GM12878 (cell line): ENCODE data around the gene AAR2. TPM values are rescaled to one million over a fixed set of nuclear protein-coding genes. Genes with fewer than 3 reads are reported as not detected.

Experiments used
- ASH2L ChIP-seq: fragments of 300-600, 200-600 bp; sonication (generic); IDR thresholded peaks from 2 replicates; pipeline ENCODE4 v1.6.1; 2017; ENCODE audit warnings: low read depth, mild to moderate bottlenecking, borderline replicate concordance
- HDAC2 ChIP-seq: fragments of 200-600 bp; sonication (generic); IDR thresholded peaks from 2 replicates; pipeline ENCODE4 v1.6.1; 2017
- PAX5 ChIP-seq: IDR thresholded peaks from 2 replicates; pipeline ENCODE4 v1.6.1; 2011; ENCODE audit warnings: low read depth, low read length, borderline replicate concordance
- STAT3 ChIP-seq: IDR thresholded peaks from 2 replicates; pipeline ENCODE4 v1.6.1; 2011; ENCODE audit warnings: low read depth, low read length, improper control_type of control experiment
- polyA plus RNA-seq, 11 experiments: library from polyadenylated mRNA; depleted of rRNA in 4 of 11; unstranded in 6 of 11; stranded (reverse) in 5 of 11; fragments of >200 nt; fragmentation: Nextera tagmentation in 4 of 11; fragmentation: Illumina TruSeq in 1 of 11; extraction: Ambion mirVana in 4 of 11; extraction: Trizol in 1 of 11; gene quantifications; 1 replicate in 1 of 11; 2 replicates in 10 of 11; pipeline versions ENCODE4 v1.2.1 to v1.2.3, GENCODE V29; 2011 to 2016; ENCODE audit warnings: inconsistent platforms in 2 of 11, missing spikeins in 2 of 11, low read depth in 1 of 11
- total RNA-seq, 4 experiments: library from RNA; depleted of rRNA in 3 of 4; stranded (reverse); fragments of >200 nt in 3 of 4; fragmentation: Illumina TruSeq in 1 of 4; extraction: Trizol in 1 of 4; gene quantifications; 2 replicates each; pipeline versions ENCODE4 v1.2.1 to v1.2.3, GENCODE V29; 2013 to 2021
- TF ChIP-seq, protein P1 (sequence below): fragments of 450-650 bp; formaldehyde crosslinking; IDR thresholded peaks from 2 replicates; pipeline ENCODE4 v1.4.0; 2020; ENCODE audit warnings: mild to moderate bottlenecking, moderate library complexity
- TF ChIP-seq, protein P2 (sequence below): IDR thresholded peaks from 2 replicates; pipeline ENCODE4 v1.6.1; 2012; ENCODE audit warnings: improper control_type of control experiment, low read depth, low read length; ENCODE audit not compliant: insufficient replicate concordance
- TF ChIP-seq, protein P3 (sequence below): IDR thresholded peaks from 2 replicates; pipeline ENCODE4 v1.6.1; 2012; ENCODE audit warnings: mild to moderate bottlenecking, low read depth, low read length

The AAR2 gene
- total and polyA plus RNA-seq, 10 of the 15 experiments (the other 5 are each of a cell fraction or from before 2014, with no cell fraction given) = 6.5 to 41.7 (median 30.3) TPM

DNA sequence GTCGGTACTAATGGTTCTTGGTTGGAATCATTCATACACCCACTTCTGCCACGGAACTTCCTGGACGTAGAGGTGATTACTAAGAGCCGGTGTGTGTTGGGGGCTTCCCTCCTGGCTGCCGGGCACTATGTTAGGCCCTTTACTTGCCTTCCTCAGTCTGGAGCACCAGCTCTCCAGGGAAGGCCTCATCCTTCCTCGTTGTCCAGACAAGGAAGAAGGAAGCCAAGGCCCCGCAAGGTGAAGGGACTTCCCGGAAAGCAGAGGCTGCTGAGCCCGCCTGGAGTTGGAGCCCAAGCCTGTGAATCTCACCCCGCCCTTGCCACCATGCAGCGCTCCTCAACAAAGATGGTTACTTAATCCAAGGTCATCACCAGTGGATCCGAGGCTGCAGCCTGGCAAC, 26.2 kb downstream of the AAR2 start (continued):
- TF ChIP-seq, protein P1, sequence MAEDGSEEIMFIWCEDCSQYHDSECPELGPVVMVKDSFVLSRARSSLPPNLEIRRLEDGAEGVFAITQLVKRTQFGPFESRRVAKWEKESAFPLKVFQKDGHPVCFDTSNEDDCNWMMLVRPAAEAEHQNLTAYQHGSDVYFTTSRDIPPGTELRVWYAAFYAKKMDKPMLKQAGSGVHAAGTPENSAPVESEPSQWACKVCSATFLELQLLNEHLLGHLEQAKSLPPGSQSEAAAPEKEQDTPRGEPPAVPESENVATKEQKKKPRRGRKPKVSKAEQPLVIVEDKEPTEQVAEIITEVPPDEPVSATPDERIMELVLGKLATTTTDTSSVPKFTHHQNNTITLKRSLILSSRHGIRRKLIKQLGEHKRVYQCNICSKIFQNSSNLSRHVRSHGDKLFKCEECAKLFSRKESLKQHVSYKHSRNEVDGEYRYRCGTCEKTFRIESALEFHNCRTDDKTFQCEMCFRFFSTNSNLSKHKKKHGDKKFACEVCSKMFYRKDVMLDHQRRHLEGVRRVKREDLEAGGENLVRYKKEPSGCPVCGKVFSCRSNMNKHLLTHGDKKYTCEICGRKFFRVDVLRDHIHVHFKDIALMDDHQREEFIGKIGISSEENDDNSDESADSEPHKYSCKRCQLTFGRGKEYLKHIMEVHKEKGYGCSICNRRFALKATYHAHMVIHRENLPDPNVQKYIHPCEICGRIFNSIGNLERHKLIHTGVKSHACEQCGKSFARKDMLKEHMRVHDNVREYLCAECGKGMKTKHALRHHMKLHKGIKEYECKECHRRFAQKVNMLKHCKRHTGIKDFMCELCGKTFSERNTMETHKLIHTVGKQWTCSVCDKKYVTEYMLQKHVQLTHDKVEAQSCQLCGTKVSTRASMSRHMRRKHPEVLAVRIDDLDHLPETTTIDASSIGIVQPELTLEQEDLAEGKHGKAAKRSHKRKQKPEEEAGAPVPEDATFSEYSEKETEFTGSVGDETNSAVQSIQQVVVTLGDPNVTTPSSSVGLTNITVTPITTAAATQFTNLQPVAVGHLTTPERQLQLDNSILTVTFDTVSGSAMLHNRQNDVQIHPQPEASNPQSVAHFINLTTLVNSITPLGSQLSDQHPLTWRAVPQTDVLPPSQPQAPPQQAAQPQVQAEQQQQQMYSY = no peak
- TF ChIP-seq, protein P2, sequence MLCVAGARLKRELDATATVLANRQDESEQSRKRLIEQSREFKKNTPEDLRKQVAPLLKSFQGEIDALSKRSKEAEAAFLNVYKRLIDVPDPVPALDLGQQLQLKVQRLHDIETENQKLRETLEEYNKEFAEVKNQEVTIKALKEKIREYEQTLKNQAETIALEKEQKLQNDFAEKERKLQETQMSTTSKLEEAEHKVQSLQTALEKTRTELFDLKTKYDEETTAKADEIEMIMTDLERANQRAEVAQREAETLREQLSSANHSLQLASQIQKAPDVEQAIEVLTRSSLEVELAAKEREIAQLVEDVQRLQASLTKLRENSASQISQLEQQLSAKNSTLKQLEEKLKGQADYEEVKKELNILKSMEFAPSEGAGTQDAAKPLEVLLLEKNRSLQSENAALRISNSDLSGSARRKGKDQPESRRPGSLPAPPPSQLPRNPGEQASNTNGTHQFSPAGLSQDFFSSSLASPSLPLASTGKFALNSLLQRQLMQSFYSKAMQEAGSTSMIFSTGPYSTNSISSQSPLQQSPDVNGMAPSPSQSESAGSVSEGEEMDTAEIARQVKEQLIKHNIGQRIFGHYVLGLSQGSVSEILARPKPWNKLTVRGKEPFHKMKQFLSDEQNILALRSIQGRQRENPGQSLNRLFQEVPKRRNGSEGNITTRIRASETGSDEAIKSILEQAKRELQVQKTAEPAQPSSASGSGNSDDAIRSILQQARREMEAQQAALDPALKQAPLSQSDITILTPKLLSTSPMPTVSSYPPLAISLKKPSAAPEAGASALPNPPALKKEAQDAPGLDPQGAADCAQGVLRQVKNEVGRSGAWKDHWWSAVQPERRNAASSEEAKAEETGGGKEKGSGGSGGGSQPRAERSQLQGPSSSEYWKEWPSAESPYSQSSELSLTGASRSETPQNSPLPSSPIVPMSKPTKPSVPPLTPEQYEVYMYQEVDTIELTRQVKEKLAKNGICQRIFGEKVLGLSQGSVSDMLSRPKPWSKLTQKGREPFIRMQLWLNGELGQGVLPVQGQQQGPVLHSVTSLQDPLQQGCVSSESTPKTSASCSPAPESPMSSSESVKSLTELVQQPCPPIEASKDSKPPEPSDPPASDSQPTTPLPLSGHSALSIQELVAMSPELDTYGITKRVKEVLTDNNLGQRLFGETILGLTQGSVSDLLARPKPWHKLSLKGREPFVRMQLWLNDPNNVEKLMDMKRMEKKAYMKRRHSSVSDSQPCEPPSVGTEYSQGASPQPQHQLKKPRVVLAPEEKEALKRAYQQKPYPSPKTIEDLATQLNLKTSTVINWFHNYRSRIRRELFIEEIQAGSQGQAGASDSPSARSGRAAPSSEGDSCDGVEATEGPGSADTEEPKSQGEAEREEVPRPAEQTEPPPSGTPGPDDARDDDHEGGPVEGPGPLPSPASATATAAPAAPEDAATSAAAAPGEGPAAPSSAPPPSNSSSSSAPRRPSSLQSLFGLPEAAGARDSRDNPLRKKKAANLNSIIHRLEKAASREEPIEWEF = no peak
- TF ChIP-seq ASH2L = no peak
- no peak for TF ChIP-seq STAT3
- TF ChIP-seq, protein P3, sequence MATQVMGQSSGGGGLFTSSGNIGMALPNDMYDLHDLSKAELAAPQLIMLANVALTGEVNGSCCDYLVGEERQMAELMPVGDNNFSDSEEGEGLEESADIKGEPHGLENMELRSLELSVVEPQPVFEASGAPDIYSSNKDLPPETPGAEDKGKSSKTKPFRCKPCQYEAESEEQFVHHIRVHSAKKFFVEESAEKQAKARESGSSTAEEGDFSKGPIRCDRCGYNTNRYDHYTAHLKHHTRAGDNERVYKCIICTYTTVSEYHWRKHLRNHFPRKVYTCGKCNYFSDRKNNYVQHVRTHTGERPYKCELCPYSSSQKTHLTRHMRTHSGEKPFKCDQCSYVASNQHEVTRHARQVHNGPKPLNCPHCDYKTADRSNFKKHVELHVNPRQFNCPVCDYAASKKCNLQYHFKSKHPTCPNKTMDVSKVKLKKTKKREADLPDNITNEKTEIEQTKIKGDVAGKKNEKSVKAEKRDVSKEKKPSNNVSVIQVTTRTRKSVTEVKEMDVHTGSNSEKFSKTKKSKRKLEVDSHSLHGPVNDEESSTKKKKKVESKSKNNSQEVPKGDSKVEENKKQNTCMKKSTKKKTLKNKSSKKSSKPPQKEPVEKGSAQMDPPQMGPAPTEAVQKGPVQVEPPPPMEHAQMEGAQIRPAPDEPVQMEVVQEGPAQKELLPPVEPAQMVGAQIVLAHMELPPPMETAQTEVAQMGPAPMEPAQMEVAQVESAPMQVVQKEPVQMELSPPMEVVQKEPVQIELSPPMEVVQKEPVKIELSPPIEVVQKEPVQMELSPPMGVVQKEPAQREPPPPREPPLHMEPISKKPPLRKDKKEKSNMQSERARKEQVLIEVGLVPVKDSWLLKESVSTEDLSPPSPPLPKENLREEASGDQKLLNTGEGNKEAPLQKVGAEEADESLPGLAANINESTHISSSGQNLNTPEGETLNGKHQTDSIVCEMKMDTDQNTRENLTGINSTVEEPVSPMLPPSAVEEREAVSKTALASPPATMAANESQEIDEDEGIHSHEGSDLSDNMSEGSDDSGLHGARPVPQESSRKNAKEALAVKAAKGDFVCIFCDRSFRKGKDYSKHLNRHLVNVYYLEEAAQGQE = no peak
- no peak for TF ChIP-seq PAX5
- no peak for TF ChIP-seq HDAC2
